ENCODE results near the gene SEMA6B. TPM values are rescaled to one million over a fixed set of nuclear protein-coding genes. Genes with fewer than 3 reads are reported as not detected.

The SEMA6B gene
- total RNA-seq, 1 experiment from 2014 or later, result 38.4 TPM

GRCh38 chr19:4539169-4539692 lies 20.3 kb downstream of the SEMA6B start:
- no peak overlapping the region for H3K4me2 ChIP-seq (ENCODE audit: insufficient read depth, insufficient read length, low read length)
- no peaks in the 10 kb centered on the region; the same call in 1 of the 2 replicates for H3K27me3 ChIP-seq (ENCODE audit: insufficient read depth, low read length)
- no peaks in the 10 kb centered on the region for H4K20me1 ChIP-seq (ENCODE audit: control insufficient read depth, insufficient read depth, insufficient read length)
- H3K9me3 Mint-ChIP-seq, result peaks cover 0 to 4% of the 10 kb centered on the region in 2 experiments; a peak in 2 of 5 replicates
- no peak overlapping the region for H3K23ac ChIP-seq (ENCODE audit: insufficient read length, low read depth, low read length)
- WGBS (ENCODE audit: extremely low coverage, insufficient read length, low lambda C conversion rate), result no CpG with 5 or more reads among the region's 3 CpGs
- H3T11ph ChIP-seq (ENCODE audit: low read length), result no peak overlapping the region
- no peak overlapping the region for H3K27ac ChIP-seq (ENCODE audit: insufficient read length, low read depth, low read length)
- H3K4me1 Mint-ChIP-seq, result peaks cover 6 to 15% of the 10 kb centered on the region in 2 experiments
- H2BK120ac ChIP-seq (ENCODE audit: low read depth, low read length, poor library complexity, severe bottlenecking), result no peak overlapping the region
- TF ChIP-seq, protein P1, sequence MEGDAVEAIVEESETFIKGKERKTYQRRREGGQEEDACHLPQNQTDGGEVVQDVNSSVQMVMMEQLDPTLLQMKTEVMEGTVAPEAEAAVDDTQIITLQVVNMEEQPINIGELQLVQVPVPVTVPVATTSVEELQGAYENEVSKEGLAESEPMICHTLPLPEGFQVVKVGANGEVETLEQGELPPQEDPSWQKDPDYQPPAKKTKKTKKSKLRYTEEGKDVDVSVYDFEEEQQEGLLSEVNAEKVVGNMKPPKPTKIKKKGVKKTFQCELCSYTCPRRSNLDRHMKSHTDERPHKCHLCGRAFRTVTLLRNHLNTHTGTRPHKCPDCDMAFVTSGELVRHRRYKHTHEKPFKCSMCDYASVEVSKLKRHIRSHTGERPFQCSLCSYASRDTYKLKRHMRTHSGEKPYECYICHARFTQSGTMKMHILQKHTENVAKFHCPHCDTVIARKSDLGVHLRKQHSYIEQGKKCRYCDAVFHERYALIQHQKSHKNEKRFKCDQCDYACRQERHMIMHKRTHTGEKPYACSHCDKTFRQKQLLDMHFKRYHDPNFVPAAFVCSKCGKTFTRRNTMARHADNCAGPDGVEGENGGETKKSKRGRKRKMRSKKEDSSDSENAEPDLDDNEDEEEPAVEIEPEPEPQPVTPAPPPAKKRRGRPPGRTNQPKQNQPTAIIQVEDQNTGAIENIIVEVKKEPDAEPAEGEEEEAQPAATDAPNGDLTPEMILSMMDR (conservative IDR thresholded peaks at IDR 0.05), result no peak
- H3K36me3 Mint-ChIP-seq (ENCODE audit: insufficient read depth in 1 of 3, low read depth in 3 of 3), result no peaks in the 10 kb centered on the region
- no peak overlapping the region for H3K9ac ChIP-seq (ENCODE audit: extremely low read depth, insufficient read length, low read length)
- no peak overlapping the region for H2BK15ac ChIP-seq (ENCODE audit: low read depth, low read length)
- no peak overlapping the region for H3K56ac ChIP-seq (ENCODE audit: insufficient read length, low read depth, low read length)
- no peak overlapping the region for H2BK12ac ChIP-seq (ENCODE audit: insufficient read length, low read depth, low read length)
- no peak overlapping the region for H3K4me3 Mint-ChIP-seq
- H3K23me2 ChIP-seq (ENCODE audit: insufficient read length, low read depth, low read length, poor library complexity, severe bottlenecking), result peaks cover 3% of the 10 kb centered on the region
- no peaks in the 10 kb centered on the region for H3K79me1 ChIP-seq (ENCODE audit: insufficient read depth, low read depth, low read length, poor library complexity, severe bottlenecking)
- H4K91ac ChIP-seq (ENCODE audit: insufficient read length, low read depth, low read length), result no peak overlapping the region
- H3K27ac Mint-ChIP-seq, result no peak overlapping the region
- no peak overlapping the region for H4K8ac ChIP-seq (replicated peaks; ENCODE audit: insufficient read length, low read depth, low read length)
- H3K79me2 ChIP-seq (ENCODE audit: insufficient read depth, low read length), result no peaks in the 10 kb centered on the region
- H3K14ac ChIP-seq (ENCODE audit: insufficient read depth, low read length), result no peak overlapping the region
- no peak overlapping the region for H2AK5ac ChIP-seq (ENCODE audit: insufficient read length, low read length)
- no peak overlapping the region for H3K4ac ChIP-seq (ENCODE audit: low read depth, low read length)
- H2BK20ac ChIP-seq (ENCODE audit: low read depth, low read length, poor library complexity, severe bottlenecking), result no peak overlapping the region
- no peak overlapping the region for H2AFZ ChIP-seq (ENCODE audit: low read length)
- peaks cover 35% of the 10 kb centered on the region for H3K27me3 Mint-ChIP-seq (ENCODE audit: low read depth)
- H3K4me1 ChIP-seq (ENCODE audit: insufficient read depth, low read length), result no peaks in the 10 kb centered on the region
- no peak for DNase-seq
- no peak overlapping the region for H2BK5ac ChIP-seq (ENCODE audit: insufficient read length, low read length)
- no peaks in the 10 kb centered on the region for H3K9me3 ChIP-seq (ENCODE audit: control insufficient read depth, low read depth, low read length)
- H4K5ac ChIP-seq (ENCODE audit: insufficient read length, low read depth, low read length), result no peak overlapping the region
- no peak overlapping the region for H3K18ac ChIP-seq (ENCODE audit: insufficient read length, low read depth, low read length)

Measured in H9 (cell line).